Activated naive CD4-positive, alpha-beta T cell treated with anti-CD3 and anti-CD28 coated beads for 36 hours (primary cell): ENCODE measurements around the gene OTOP2. TPM values are rescaled to one million over a fixed set of nuclear protein-coding genes. Genes with fewer than 3 reads are reported as not detected.

ENCODE experiments used
- CTCF ChIA-PET: fragments of 350-600 bp; sonication (Branson Sonifier 250); formaldehyde crosslinking; loops from one replicate; lab custom pipeline; 2021; ENCODE audit warnings: antibody characterized with exemption; lab: Charles Lee
- DNase-seq: peaks from one replicate; pipeline ENCODE4 v3.0.0-alpha.2; 2020
- H3K27ac Mint-ChIP-seq: one replicate; pipeline ENCODE4 v1.8.0; 2021; ENCODE audit warnings: mild to moderate bottlenecking, mixed read lengths
- H3K27me3 Mint-ChIP-seq: one replicate; pipeline ENCODE4 v1.8.0; 2021; ENCODE audit warnings: low read depth, mixed read lengths
- H3K36me3 Mint-ChIP-seq: one replicate; pipeline ENCODE4 v1.8.0; 2021; ENCODE audit warnings: low read depth, mixed read lengths
- H3K4me1 Mint-ChIP-seq: one replicate; pipeline ENCODE4 v1.8.0; 2021; ENCODE audit warnings: low read depth, mixed read lengths
- H3K4me3 Mint-ChIP-seq: one replicate; pipeline ENCODE4 v1.8.0; 2021; ENCODE audit warnings: mild to moderate bottlenecking, moderate library complexity, mixed read lengths
- H3K9me3 Mint-ChIP-seq: one replicate; pipeline ENCODE4 v1.8.0; 2021; ENCODE audit warnings: mixed read lengths
- intact Hi-C: fragments of 100-400 bp; cut with micrococcal nuclease; formaldehyde crosslinking; loops from one replicate; pipeline ENCODE4 v1.15.1; 2023
- total RNA-seq, 2 experiments: library from RNA; stranded (reverse); gene quantifications; one replicate each; pipeline ENCODE4 v1.2.3, GENCODE V29; 2021

OTOP2 gene
- total RNA-seq, 2 experiments from 2014 or later = not detected

DNA sequence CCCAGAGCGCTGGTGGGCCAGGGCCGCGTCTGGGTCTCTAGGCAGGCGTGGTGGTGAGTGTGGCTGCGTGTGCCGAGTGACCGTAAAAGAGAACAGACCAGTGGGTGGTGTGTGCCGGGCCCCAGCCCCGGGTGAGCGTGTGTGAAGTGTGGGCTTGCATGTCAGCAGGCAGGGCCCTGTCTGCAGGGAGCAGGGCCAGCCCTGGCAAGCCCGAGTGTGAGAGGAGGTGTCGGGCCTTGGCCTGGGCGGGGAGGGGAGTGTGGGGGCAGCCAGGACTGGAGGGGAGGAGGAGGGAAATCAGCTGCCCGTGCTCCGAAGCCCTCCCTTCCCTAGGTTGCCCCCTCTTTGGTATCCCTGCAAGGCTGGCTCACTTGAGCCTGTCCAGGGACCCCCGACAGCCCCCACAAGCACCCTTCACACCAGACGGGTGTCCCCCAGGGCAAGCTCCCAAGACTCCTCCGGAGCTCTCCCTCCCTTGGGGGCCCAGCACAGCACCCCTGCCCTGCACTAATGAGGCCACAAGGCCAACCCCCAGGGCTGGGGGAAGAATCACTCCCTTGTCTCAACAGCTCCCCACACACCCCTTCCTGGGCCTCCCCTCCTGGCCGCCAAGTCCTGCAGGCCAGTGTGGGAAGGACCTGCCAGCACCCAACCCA lies 2.9 kb upstream of the OTOP2 start:
- Mint-ChIP-seq H3K9me3 (no peaks in the 10 kb centered on the region), H3K4me1 (peaks cover 9% of the 10 kb centered on the region), H3K27me3 (peaks cover 42% of the 10 kb centered on the region), H3K4me3 (no peak overlapping the region), H3K36me3 (no peaks in the 10 kb centered on the region), H3K27ac (no peak overlapping the region)
- CTCF ChIA-PET = interaction anchor here (1.1 to 4.4 kb wide), 2 partner anchors 40 to 281 kb away, joined by 3 to 30 read pairs; no protein-coding TSS in a partner anchor
- no peak for DNase-seq
- intact Hi-C loops = no loop called here

DNA sequence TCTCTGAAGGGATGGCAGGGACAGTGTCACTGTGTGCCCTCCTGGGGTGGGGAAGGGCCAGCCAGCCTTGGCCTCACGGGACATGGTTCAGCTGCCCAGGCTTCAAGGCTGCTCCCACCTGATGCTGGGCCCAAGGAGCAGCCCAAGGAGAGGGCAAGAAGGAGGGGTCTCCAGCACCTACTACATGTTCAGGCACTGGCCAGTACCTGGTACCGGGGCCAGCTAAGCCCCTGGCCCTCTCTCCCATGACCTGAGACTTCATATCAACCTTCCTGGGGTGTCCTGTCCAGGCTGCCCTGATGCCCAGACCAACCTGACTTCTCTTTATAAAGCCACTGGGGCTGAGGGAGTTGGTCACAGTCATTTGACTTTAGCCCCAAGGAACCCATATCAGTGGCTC lies 2.3 kb upstream of the OTOP2 start:
- peaks cover 9% of the 10 kb centered on the region for H3K4me1 Mint-ChIP-seq
- H3K36me3 Mint-ChIP-seq = no peaks in the 10 kb centered on the region
- no peak overlapping the region for H3K4me3 Mint-ChIP-seq
- intact Hi-C loops = no loop called here
- no peak for DNase-seq
- CTCF ChIA-PET = interaction anchor here (1.1 to 4.6 kb wide), 4 partner anchors 31 to 280 kb away, joined by 3 to 35 read pairs (median 16); no protein-coding TSS in a partner anchor
- peaks cover 44% of the 10 kb centered on the region for H3K27me3 Mint-ChIP-seq
- H3K27ac Mint-ChIP-seq = no peak overlapping the region
- no peaks in the 10 kb centered on the region for H3K9me3 Mint-ChIP-seq

DNA sequence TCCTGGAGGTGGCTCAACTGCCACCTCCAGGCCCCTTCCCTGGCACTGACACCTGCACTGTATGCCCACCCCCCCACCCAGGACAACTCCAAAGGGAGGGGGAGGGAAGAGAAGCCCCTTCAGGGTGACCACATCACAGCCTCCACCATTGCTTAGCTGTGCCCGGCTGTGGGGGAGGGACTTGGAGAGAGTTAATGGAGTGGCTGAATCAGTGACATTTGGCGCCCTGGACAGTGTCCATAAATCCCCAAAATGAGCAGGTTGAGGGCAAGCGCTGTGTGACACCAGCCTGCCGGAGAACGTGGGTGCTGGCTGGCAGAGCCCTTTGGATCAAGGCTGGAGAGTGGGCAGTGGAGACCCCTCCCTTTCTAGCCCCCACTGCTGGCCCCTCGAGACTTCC lies 1.9 kb upstream of the OTOP2 start:
- no peaks in the 10 kb centered on the region for H3K36me3 Mint-ChIP-seq

DNA sequence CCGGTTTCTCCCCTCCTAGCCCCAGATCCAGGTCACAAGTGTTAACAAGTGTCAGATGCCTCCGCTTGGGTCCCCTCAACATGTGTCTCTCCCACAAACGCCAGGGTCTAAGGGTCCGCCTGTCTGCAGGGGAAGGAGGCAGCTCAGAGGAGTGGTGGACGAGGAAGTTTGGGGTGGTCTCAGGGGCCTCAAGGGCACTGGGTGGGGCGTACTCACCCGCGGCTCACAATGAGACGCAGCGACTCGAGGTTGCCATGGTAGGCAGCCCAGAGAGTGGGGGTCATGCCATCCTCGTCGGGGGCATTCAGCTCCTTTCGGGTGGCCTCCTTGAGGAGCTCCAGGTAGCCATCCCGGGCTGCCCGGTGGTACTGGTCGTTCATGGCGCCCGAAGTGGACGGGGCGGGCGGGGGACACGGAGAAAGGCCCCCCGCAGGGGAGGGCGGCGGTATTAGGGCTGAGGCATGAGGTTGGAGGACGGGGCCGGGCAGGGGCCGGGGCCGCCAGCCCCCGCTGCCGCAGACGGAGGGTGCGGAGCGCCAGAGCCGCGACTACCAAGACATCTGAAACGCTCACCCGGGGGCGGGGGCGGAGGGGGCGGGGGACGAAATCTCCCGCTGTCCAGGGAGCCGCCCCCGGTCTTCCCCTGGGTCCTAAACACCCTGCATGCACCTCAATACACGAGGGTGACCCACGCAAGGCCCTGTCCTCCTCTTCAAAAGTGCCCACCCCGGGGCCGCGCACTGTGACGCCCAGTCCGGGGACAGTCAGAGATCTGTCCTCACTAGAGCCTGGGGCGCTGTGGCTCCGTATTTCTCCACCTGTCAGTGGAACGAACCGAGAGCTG lies 1.2 kb upstream of the OTOP2 start, which contains the start of gene USH1G:
Gene USH1G, minus strand, starts transcription at position 562 of the 844 bp plus-strand sequence. Its CDS starts 182 bp downstream, at position 380.
- Mint-ChIP-seq H3K27me3 (peaks cover 44% of the 10 kb centered on the region), H3K4me3 (no peak within 1 kb of the TSS), H3K36me3 (no peaks in the 10 kb centered on the region), H3K9me3 (no peaks in the 10 kb centered on the region), H3K27ac (no peak within 1 kb of the TSS), H3K4me1 (peaks cover 9% of the 10 kb centered on the region)
- intact Hi-C loops = loop anchor here (1.0 kb wide), 1 partner anchor 37 kb away; no protein-coding TSS in a partner anchor
- CTCF ChIA-PET = interaction anchor here (0.8 to 4.6 kb wide), 9 partner anchors 10 to 149 kb away, joined by 3 to 35 read pairs (median 6); partner anchors contain the start of gene MRPL58
- no peak for DNase-seq

More for the DNA sequence above, 1.9 kb upstream of the OTOP2 start:
- CTCF ChIA-PET = interaction anchor here (0.8 to 4.6 kb wide), 7 partner anchors 9 to 150 kb away, joined by 3 to 35 read pairs (median 6); partner anchors contain the start of gene MRPL58
- H3K9me3 Mint-ChIP-seq = no peaks in the 10 kb centered on the region
- H3K4me3 Mint-ChIP-seq = no peak overlapping the region
- intact Hi-C loops = no loop called here
- H3K27ac Mint-ChIP-seq = no peak overlapping the region
- peaks cover 44% of the 10 kb centered on the region for H3K27me3 Mint-ChIP-seq
- peaks cover 9% of the 10 kb centered on the region for H3K4me1 Mint-ChIP-seq
- no peak for DNase-seq

DNA sequence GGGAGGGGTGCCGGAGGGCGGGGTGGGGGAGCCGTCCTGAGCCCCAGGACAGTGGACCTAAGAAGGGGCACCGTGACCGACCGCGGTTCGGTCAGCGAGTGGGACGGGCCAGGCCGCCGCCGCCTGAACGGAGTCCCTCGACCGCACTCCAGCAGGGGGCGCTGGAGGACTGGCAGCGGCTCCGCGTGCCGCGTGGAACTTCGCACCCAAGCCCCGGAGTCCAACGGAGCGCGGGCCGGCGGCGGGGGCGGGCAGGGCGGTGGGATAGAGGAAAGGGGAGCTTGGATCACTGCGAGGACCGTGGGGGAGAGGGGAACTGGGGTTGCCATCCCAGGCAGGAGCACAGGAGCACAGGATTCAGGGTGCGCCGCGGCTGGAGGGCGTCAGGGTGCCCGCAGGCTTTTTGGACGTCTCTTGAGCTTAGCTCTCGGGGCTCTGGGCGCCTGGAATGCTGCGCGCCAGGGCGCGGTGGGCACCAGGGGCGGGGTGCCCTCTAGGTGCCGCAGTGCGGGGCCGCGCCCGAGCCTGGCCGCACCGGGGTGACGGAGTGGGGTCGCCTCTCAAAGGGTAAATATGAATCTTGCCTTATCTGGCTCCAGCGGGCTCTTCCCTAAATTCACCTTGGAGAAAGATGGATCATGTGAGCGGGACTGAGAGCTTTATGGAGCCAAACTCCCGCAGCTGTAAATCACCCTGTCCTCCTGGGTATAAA lies 379 bp upstream of the OTOP2 start:
- CTCF ChIA-PET = interaction anchor here (0.5 to 4.6 kb wide), 10 partner anchors 10 to 279 kb away, joined by 3 to 35 read pairs (median 6); partner anchors contain the start of gene MRPL58
- H3K4me1 Mint-ChIP-seq = peaks cover 9% of the 10 kb centered on the region
- H3K9me3 Mint-ChIP-seq = no peaks in the 10 kb centered on the region
- no peaks in the 10 kb centered on the region for H3K36me3 Mint-ChIP-seq
- no peak overlapping the region for H3K27ac Mint-ChIP-seq
- intact Hi-C loops = loop anchor here (1.0 kb wide), 1 partner anchor 37 kb away; no protein-coding TSS in a partner anchor
- no peak overlapping the region for H3K4me3 Mint-ChIP-seq
- peak; percentile 75 for DNase-seq
- peaks cover 42% of the 10 kb centered on the region for H3K27me3 Mint-ChIP-seq

DNA sequence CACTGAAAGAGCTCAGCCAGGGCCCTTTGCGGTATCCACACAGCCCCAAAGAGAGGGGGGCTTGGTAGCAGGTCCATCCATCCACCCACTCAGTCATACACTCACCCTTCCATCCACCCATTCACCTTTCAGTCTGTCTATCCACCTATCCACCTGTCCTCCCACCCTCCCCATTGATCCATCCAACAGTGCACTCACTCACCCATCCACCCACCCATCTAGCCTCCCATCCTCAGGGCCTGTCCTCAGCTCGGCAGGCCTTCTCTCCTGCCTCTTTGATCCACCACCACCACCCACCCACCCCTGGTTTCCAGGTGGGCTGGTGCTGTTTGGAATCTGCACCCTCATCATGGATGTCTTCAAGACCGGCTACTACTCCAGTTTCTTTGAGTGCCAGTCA lies 1.2 kb downstream of the OTOP2 start:
- no peaks in the 10 kb centered on the region for H3K9me3 Mint-ChIP-seq
- H3K27ac Mint-ChIP-seq = no peak overlapping the region
- intact Hi-C loops = no loop called here
- DNase-seq = no peak
- peaks cover 42% of the 10 kb centered on the region for H3K27me3 Mint-ChIP-seq
- CTCF ChIA-PET = interaction anchor here (1.1 to 4.6 kb wide), 3 partner anchors 32 to 188 kb away, joined by 5 to 35 read pairs (median 5); no protein-coding TSS in a partner anchor
- no peaks in the 10 kb centered on the region for H3K36me3 Mint-ChIP-seq
- no peak overlapping the region for H3K4me3 Mint-ChIP-seq
- H3K4me1 Mint-ChIP-seq = peaks cover 9% of the 10 kb centered on the region

DNA sequence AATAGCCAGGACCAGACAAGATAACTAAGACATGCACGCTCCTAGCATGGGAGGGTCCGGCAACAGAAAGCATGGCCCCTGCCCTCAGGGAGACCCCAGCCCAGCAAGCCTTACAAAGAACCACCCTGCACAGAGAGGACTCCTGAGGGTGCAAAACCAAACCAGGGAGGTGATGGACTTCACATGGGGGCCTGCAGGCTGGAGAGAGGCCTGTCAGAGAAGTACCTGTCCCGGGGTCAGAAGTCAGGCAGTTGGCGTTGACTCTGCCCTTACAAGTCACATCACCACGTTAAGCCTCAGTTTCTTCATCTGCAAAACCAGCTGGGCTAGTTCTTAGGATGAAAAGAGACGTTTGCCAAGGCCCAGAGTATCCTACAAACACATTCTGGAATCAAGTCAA lies 4.7 kb downstream of the OTOP2 start:
- Mint-ChIP-seq H3K4me1 (peaks cover 6% of the 10 kb centered on the region), H3K36me3 (no peaks in the 10 kb centered on the region), H3K9me3 (no peaks in the 10 kb centered on the region), H3K4me3 (no peak overlapping the region), H3K27me3 (peaks cover 37% of the 10 kb centered on the region), H3K27ac (no peak overlapping the region)
- intact Hi-C loops = no loop called here
- CTCF ChIA-PET = no interaction called here
- DNase-seq = no peak

DNA sequence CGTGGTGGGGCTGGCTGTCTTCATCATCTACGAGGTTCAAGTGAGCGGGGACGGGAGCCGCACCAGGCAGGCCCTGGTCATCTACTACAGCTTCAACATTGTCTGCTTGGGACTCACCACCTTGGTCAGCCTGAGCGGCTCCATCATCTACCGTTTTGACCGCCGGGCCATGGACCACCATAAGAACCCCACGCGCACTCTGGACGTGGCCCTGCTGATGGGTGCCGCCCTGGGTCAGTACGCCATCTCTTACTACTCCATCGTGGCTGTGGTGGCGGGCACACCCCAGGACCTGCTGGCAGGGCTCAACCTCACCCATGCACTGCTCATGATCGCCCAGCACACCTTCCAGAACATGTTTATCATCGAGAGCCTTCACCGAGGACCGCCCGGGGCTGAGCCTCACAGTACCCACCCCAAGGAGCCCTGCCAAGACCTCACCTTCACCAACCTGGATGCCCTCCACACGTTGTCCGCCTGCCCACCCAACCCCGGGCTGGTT lies 6.5 kb downstream of the OTOP2 start:
- Mint-ChIP-seq H3K27ac (no peak overlapping the region), H3K27me3 (peaks cover 28% of the 10 kb centered on the region), H3K36me3 (no peaks in the 10 kb centered on the region), H3K4me3 (no peak overlapping the region), H3K4me1 (peaks cover 2% of the 10 kb centered on the region), H3K9me3 (no peaks in the 10 kb centered on the region)
- no peak for DNase-seq
- intact Hi-C loops = no loop called here
- CTCF ChIA-PET = no interaction called here

DNA sequence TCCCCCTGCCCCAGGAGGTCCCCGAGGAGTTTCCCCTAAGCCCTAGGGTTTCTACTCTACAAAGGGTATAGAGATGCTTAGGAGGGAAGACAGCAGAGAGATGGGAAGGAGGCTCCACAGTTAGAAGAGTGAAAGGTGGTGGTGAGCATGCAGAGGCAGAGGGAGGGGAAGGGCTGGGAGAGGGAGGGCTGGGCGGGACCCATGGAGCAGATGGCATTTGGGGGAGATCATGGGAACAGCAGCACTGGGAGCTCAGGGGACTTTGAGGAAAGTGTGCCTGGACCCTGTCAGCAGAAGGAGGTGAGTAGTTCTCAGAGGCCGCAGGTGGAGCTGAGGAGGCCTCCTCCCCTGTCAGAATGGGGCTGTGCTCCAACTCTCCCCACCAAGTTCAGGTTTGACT lies 11.0 kb downstream of the OTOP2 start:
- intact Hi-C loops = no loop called here

DNA sequence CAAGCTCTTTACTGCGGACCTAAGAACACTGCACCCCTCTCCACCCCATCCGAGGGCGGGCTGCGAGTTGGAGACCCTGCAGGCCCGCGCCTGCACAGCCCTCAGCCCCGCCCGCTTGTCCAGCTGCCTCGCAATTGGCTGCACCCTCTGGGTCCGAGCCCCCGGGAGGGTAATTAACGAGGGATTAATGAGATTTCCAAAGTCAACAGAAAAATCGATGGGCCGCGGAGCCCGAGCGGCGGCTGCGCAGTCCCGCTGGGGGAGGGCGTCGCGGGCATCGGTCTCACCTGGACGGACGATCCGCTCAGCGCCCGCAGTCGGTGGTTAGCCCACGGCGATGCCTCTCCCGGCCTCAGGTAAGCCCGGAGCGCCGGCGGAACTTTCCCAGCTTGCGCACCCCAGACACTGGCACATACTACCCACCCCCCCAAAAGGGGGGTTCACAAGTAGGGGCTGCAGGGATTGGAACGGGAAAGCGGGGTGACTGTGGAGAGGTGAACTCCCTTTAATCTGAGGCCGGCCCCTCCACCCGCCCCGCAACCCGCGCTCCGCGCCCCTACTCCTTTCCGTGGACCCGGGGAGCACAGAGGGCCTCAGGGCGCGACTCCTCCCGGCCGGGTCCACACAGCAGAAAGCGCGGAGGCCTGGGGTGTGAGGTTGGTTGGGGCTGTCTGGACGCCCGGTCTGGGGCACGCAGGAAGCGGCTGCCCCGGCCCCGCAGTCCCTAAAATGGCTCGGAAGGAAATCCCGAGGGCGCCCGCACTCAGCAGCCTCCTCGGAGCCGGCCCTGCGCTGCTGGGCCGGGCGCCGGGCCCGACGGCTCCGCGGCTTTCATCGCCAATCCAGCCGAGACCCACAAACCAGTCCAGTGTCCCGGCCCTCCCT lies 11.8 kb downstream of the OTOP2 start, which contains the start of gene OTOP3:
Gene OTOP3, plus strand, starts transcription at position 314 of the 885 bp plus-strand sequence. Its CDS starts 24 bp downstream, at position 338.
- peaks cover 2% of the 10 kb centered on the region for H3K4me1 Mint-ChIP-seq
- no peak within 1 kb of the TSS for H3K27ac Mint-ChIP-seq
- no peaks in the 10 kb centered on the region for H3K9me3 Mint-ChIP-seq
- H3K4me3 Mint-ChIP-seq = no peak within 1 kb of the TSS
- no peaks in the 10 kb centered on the region for H3K36me3 Mint-ChIP-seq
- H3K27me3 Mint-ChIP-seq = peaks cover 33% of the 10 kb centered on the region
- DNase-seq = no peak
- intact Hi-C loops = no loop called here
- CTCF ChIA-PET = interaction anchor here (1.4 kb wide), 1 partner anchor 21 kb away, joined by 3 read pairs; no protein-coding TSS in a partner anchor

More for the DNA sequence above, 11.0 kb downstream of the OTOP2 start:
- CTCF ChIA-PET = interaction anchor here (1.4 kb wide), 1 partner anchor 22 kb away, joined by 3 read pairs; no protein-coding TSS in a partner anchor
- Mint-ChIP-seq H3K27ac (no peak overlapping the region), H3K4me1 (peaks cover 2% of the 10 kb centered on the region), H3K9me3 (no peaks in the 10 kb centered on the region), H3K27me3 (peaks cover 40% of the 10 kb centered on the region), H3K36me3 (no peaks in the 10 kb centered on the region), H3K4me3 (no peak overlapping the region)
- DNase-seq = no peak

DNA sequence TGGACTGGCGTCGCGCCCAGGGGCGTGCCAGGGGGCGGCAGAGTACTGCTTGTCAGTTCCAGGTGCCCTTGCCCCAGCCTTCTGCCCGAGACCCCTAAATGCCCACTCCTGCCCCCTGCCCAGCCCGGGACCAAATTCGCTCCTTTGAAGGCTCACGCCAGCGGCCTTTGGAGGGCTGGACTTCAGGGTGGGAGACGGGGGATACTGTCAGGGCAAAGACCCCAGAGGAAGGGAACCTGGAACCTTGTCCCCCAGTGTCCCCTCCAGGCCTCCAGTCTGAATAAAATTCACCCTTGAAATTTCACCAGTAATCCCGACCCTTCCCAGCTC lies 12.4 kb downstream of the OTOP2 start:
- CTCF ChIA-PET = no interaction called here
- DNase-seq = no peak
- no peaks in the 10 kb centered on the region for H3K36me3 Mint-ChIP-seq
- no peak overlapping the region for H3K27ac Mint-ChIP-seq
- H3K4me3 Mint-ChIP-seq = no peak overlapping the region
- H3K9me3 Mint-ChIP-seq = no peaks in the 10 kb centered on the region
- intact Hi-C loops = no loop called here
- no peaks in the 10 kb centered on the region for H3K4me1 Mint-ChIP-seq
- peaks cover 28% of the 10 kb centered on the region for H3K27me3 Mint-ChIP-seq
